ENCODE measurements around the gene SHROOM1.
"Not testable (repeated sequence)": the region's sequence is repeated elsewhere in the genome, so short reads cannot be mapped to it uniquely, and the experiment has no call there.

The SHROOM1 gene

GRCh38 chr5:132830436-132831094, at the start of gene SHROOM1:
SHROOM1 (minus strand) TSS chr5:132830647; CDS start chr5:132826140, 4,507 bp downstream.
- DNase-seq = peak; percentile 86

- DNase-seq = peak; percentile 35
Observed at GRCh38 chr5:132877938-132878337, 47.5 kb upstream of the SHROOM1 start.

- no peak for DNase-seq
Observed at GRCh38 chr5:132877466-132877865, 47.0 kb upstream of the SHROOM1 start.

GRCh38 chr5:132876020-132876759, 45.7 kb upstream of the SHROOM1 start:
- DNase-seq = no peak

- DNase-seq = no peak
Observed at GRCh38 chr5:132873930-132874271, 43.5 kb upstream of the SHROOM1 start.

GRCh38 chr5:132873119-132873929, 42.9 kb upstream of the SHROOM1 start, which contains the start of gene LEAP2:
LEAP2 (plus strand) TSS chr5:132873668; CDS start chr5:132873695, 27 bp downstream.
- no peak for DNase-seq

- peak; percentile 78 for DNase-seq
Observed at GRCh38 chr5:132872788-132873118, 42.3 kb upstream of the SHROOM1 start.

- no peak for DNase-seq
Observed at GRCh38 chr5:132871459-132872284, 41.2 kb upstream of the SHROOM1 start.

GRCh38 chr5:132870801-132871200, 40.4 kb upstream of the SHROOM1 start:
- DNase-seq = no peak

- DNase-seq = no peak
Observed at GRCh38 chr5:132868754-132869153, 38.3 kb upstream of the SHROOM1 start.

GRCh38 chr5:132867046-132867451, 36.6 kb upstream of the SHROOM1 start:
- DNase-seq = no peak

- DNase-seq = peak; percentile 100
Observed at GRCh38 chr5:132866342-132867045, 36.0 kb upstream of the SHROOM1 start, which contains the start of the genes GDF9 and UQCRQ. GDF9 (minus strand) TSS chr5:132866469; CDS start chr5:132864533, 1,936 bp downstream. UQCRQ (plus strand) TSS chr5:132866642; CDS start chr5:132866882, 240 bp downstream.

GRCh38 chr5:132865668-132866341, 35.4 kb upstream of the SHROOM1 start:
- peak; percentile 32 for DNase-seq

- no peak for DNase-seq
Observed at GRCh38 chr5:132860742-132861141, 30.3 kb upstream of the SHROOM1 start.

GRCh38 chr5:132859889-132860437, 29.5 kb upstream of the SHROOM1 start:
- no peak for DNase-seq

GRCh38 chr5:132856011-132856410, 25.6 kb upstream of the SHROOM1 start:
- no peak for DNase-seq

GRCh38 chr5:132854992-132855391, 24.5 kb upstream of the SHROOM1 start:
- DNase-seq = not testable (repeated sequence)

- DNase-seq = peak; percentile 9
Observed at GRCh38 chr5:132854301-132854700, 23.9 kb upstream of the SHROOM1 start.

- DNase-seq = no peak
Observed at GRCh38 chr5:132853790-132854189, 23.3 kb upstream of the SHROOM1 start.

- DNase-seq = no peak
Observed at GRCh38 chr5:132853323-132853722, 22.9 kb upstream of the SHROOM1 start.

- DNase-seq = no peak
Observed at GRCh38 chr5:132850066-132850465, 19.6 kb upstream of the SHROOM1 start.

Data from NCI-H69 (cell line).